Immature natural killer cell (primary cell): ENCODE results near the gene SLC25A10. TPM values are rescaled to one million over a fixed set of nuclear protein-coding genes. Genes with fewer than 3 reads are reported as not detected.
"Not testable (repeated sequence)": the region's sequence is repeated elsewhere in the genome, so short reads cannot be mapped to it uniquely, and the experiment has no call there.

Source experiments
- DNase-seq, 3 donors: peaks; one replicate each; pipeline ENCODE4 v3.0.0; 2022; ENCODE audit warnings: mixed read lengths in 1 of 3
- H3K27ac Mint-ChIP-seq, 6 donors: one replicate each; pipeline ENCODE4 v1.8.0; 2020; ENCODE audit warnings: mixed read lengths in 6 of 6, mild to moderate bottlenecking in 5 of 6, inconsistent platforms in 4 of 6, moderate library complexity in 3 of 6
- H3K27me3 Mint-ChIP-seq, 3 donors: one replicate each; pipeline ENCODE4 v1.8.0; 2020 to 2021; ENCODE audit warnings: low read depth in 3 of 3, mild to moderate bottlenecking in 3 of 3, mixed read lengths in 3 of 3, moderate library complexity in 3 of 3, inconsistent platforms in 1 of 3
- H3K36me3 Mint-ChIP-seq, 3 donors: one replicate each; pipeline ENCODE4 v1.8.0; 2020; ENCODE audit warnings: mixed read lengths in 3 of 3, inconsistent platforms in 2 of 3, mild to moderate bottlenecking in 2 of 3
- H3K4me1 Mint-ChIP-seq, 2 donors: one replicate each; pipeline ENCODE4 v1.8.0; 2020; ENCODE audit warnings: inconsistent platforms in 2 of 2, mild to moderate bottlenecking in 2 of 2, mixed read lengths in 2 of 2, moderate library complexity in 1 of 2
- H3K4me3 Mint-ChIP-seq, 5 donors: one replicate each; pipeline ENCODE4 v1.8.0; 2020; ENCODE audit warnings: mild to moderate bottlenecking in 5 of 5, mixed read lengths in 5 of 5, inconsistent platforms in 3 of 5, moderate library complexity in 3 of 5
- H3K9me3 Mint-ChIP-seq, 6 donors: one replicate each; pipeline ENCODE4 v1.8.0; 2020; ENCODE audit warnings: mild to moderate bottlenecking in 6 of 6, mixed read lengths in 6 of 6, inconsistent platforms in 4 of 6, moderate library complexity in 3 of 6
- polyA plus RNA-seq, 3 donors: library from polyadenylated mRNA; unstranded; fragments of 300-500 nt; fragmentation: Illumina TruSeq; gene quantifications; one replicate each; pipeline ENCODE4 v1.2.3, GENCODE V29; 2021

The SLC25A10 gene
- polyA plus RNA-seq, 3 donors from 2014 or later = 5.6 to 7.5 (median 5.9) TPM

DNA sequence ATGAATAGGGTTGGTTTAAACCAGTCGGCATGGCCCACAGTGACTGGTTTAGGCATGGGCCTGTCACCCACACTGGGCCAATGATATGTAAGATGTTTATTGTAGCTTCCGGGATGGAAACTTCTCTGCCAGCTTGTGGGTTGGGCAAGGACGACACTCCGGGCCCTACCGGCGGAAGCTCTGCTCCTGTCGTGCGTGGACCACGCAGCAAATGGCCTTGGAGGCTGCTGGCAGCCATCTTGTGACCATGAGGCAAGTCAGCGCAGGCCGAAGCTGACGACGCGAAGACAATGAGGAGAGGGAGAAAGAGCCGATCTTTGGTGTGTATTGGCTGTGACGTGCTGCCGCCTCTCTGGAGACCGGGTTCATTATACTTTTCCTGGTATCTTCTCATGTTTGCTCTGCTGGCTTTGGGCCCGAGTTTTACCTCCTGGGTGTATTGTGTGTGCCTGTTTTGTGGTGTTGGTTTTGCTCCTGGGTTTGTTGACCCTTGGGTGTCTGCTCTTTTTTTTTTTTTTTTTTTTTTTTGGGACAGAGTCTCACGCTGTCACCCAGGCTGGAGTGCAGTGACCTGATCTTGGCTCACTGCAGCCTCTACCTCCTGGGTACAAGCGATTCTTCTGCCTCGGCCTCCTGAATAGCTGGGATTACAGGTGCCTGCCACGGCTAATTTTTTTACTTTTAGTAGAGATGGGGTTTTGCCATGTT lies 15.4 kb downstream of the SLC25A10 start:
- H3K4me3 Mint-ChIP-seq = no peak overlapping the region
- H3K4me1 Mint-ChIP-seq = no peaks in the 10 kb centered on the region
- H3K36me3 Mint-ChIP-seq = no peaks in the 10 kb centered on the region
- no peaks in the 10 kb centered on the region for H3K9me3 Mint-ChIP-seq
- DNase-seq = no peak
- H3K27ac Mint-ChIP-seq = no peak overlapping the region
- peaks cover 0 to 2% (median 0%) of the 10 kb centered on the region in 3 donors for H3K27me3 Mint-ChIP-seq

DNA sequence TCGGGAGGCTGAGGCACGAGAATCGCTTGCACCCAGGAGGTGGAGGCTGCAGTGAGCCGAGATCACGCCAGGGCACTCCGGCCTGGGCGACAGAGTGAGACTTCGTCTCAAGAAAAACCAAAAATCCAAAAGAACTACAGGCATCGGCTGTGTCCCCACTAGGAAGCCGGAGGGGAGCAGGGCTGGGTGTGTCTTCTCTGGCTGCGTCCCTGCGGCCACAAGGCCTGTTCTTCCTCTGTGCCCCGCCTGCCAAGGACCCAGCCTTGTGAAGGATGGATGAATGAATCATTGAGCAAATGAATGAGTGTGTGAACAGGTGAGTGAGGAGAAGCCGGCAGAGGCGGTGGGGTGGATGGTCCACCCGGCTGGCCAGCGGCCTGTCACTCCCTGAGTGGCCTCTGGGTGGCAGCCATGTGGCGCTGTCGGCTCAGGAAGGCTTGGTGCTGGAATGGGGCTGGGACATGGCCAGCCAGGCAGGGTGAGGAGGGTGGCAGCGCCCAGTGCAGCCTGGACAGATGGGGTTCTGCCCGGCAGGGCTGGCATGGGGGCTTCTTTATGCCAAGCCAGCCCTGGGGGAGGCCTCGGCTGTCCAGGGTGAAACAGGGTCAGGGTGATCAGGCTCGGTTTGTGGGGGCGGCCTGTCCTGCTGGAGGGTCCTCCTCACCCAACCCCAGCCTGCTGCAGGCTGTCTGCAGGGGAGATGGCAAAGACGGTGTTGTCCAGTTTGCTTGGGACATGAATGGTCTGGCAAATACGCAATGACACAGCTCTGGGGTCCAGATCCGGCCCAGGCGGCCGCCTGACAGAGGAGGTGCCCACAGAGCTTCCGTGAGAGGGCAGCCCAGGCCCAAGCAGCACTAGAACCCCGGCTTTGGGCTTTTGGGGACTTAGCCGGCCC lies 21.7 kb downstream of the SLC25A10 start:
- H3K9me3 Mint-ChIP-seq = no peaks in the 10 kb centered on the region
- peaks cover 0 to 2% (median 0%) of the 10 kb centered on the region in 3 donors for H3K27me3 Mint-ChIP-seq
- H3K4me3 Mint-ChIP-seq = no peak overlapping the region
- H3K4me1 Mint-ChIP-seq = peaks cover 0 to 2% of the 10 kb centered on the region in 2 donors
- H3K27ac Mint-ChIP-seq = no peak overlapping the region
- peak; percentile 38 to 52 (median 42) for DNase-seq
- H3K36me3 Mint-ChIP-seq = no peaks in the 10 kb centered on the region

DNA sequence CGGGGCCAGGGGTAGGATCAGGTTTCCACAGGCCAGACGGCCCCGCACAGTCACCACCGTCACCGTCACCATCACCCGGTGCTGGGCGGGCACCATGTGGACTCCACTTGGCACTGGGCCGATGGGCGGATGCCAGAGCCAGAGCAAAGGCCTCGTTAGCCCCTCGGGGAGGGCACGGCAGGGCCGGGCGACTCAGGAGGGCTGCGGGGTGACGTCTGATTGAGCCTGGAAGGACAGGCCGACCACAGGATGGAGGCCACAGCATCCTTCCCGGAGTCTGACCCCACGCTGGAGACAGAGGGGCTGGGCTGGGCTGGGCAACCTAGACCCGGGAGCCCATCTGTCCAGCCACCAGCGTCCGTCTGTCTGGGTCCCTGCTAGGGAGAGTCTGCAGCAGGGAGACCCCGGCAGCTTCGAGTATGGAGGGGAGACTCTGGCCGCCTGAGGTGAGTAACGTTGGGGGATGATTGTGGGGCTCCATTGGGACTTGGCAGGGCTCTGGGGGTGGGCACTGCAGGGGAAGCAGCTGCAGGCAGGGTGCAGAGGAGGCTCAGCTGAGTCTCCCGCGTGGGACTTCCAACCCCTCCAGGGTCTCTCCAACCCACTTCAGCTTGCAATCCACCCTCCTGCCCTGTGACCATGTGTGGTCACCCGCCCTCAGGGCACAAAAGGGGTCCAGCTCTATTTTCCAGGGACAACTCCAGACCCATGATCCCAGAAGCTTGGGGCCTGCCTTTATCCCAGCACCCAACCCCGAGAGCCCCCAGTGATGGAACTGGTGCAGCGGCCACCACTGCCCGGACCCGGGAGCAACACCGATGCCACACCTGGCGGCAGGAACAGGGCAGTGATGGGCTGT lies 22.6 kb downstream of the SLC25A10 start:
- Mint-ChIP-seq H3K27ac (no peak overlapping the region), H3K27me3 (peaks cover 0 to 5% (median 0%) of the 10 kb centered on the region in 3 donors)

DNA sequence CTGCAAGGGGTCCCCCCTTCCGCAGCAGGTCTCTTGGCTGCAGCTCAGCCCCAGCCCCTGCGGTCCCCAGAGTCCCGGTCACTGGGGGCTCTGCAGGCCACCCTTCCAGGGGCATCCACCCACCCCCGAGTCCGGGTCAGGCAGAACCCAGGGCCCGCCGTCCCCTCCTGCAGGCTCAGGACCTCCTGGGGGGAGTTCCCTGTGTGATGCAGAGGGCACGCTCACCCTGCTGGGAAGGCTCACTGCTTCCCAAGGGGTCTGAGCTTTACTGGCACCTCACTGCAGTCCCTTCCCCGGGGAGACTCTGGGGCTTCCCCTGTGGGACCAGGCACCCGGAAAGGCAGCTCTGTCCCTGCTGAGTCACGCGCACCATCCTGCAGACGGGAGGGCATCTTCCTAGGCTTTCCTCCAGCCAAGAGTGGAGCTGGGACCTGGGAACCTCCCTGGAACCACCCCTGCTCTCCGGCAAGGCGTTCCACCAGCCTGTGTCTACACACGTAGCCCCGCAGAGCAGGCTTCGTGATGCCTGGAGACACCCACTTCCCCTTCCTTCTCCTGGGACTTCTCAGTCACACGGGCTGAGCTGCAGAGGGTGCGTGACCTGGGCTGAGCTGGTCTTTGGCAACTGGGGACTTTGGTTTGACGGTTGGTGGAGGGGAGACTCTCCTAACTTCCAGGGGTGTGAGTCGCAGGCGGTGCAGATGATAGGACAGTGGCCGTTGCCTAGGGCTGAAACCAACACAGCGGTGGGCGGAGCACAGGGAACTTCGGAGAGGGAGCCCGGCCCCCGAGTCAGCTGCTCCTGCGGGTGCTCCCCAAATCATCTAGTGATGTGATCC lies 23.4 kb downstream of the SLC25A10 start:
- no peaks in the 10 kb centered on the region for H3K36me3 Mint-ChIP-seq
- H3K27me3 Mint-ChIP-seq = peaks cover 0 to 5% (median 0%) of the 10 kb centered on the region in 3 donors
- H3K4me1 Mint-ChIP-seq = peaks cover 0 to 2% of the 10 kb centered on the region in 2 donors
- H3K9me3 Mint-ChIP-seq = no peaks in the 10 kb centered on the region
- no peak for DNase-seq
- H3K27ac Mint-ChIP-seq = no peak overlapping the region
- H3K4me3 Mint-ChIP-seq = peak overlapping the region in 1 of 5 donors; percentile 57

More for the DNA sequence above, 22.6 kb downstream of the SLC25A10 start:
- Mint-ChIP-seq H3K4me3 (no peak overlapping the region), H3K36me3 (no peaks in the 10 kb centered on the region), H3K9me3 (no peaks in the 10 kb centered on the region), H3K4me1 (peaks cover 0 to 2% of the 10 kb centered on the region in 2 donors)
- no peak for DNase-seq

DNA sequence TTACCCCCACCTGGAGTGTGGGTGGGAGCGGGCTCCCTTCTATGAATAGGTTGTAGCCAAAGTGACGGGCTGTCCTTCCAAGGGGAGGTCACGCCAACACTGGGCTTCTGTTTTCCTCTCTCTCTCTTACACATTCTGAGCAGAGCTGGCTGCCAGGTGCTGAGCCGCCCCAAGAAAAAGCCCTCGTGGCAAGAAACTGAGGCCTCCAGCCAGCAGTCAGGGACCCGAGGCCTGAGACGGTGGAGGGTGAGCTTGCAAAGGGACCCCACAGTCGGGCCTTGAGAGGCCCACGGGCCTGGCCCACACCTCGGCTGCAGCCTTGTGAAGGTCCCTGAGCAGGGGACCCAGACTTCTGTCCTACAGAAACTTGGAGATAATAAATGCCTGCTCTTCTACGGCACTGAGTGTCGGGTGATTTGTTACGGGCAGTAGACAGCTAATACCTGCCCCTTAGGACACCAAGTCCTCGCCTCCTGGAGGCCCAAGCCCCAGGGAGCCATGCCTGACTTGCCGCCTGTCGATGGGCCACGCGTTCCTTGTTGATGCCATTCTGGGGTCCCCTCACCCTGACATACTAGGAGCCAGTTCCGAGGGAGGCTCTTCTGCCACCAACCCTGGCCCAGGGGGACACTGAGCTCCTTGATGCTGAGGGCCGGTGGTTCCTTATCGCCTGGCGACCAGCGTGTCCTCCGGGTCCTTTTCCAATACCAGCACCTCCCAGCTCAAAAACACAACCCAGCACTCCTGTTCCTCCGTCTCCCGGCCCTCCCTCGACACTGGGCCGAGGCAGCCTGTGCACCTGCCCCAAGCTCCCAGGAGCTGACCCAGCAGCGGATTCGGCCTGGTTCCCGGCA lies 26.1 kb downstream of the SLC25A10 start:
- H3K36me3 Mint-ChIP-seq = no peaks in the 10 kb centered on the region
- H3K27me3 Mint-ChIP-seq = peaks cover 0 to 5% (median 2%) of the 10 kb centered on the region in 3 donors
- H3K4me3 Mint-ChIP-seq = no peak overlapping the region
- no peak overlapping the region for H3K27ac Mint-ChIP-seq
- H3K4me1 Mint-ChIP-seq = peaks cover 0 to 4% of the 10 kb centered on the region in 2 donors
- DNase-seq = no peak
- H3K9me3 Mint-ChIP-seq = no peaks in the 10 kb centered on the region

DNA sequence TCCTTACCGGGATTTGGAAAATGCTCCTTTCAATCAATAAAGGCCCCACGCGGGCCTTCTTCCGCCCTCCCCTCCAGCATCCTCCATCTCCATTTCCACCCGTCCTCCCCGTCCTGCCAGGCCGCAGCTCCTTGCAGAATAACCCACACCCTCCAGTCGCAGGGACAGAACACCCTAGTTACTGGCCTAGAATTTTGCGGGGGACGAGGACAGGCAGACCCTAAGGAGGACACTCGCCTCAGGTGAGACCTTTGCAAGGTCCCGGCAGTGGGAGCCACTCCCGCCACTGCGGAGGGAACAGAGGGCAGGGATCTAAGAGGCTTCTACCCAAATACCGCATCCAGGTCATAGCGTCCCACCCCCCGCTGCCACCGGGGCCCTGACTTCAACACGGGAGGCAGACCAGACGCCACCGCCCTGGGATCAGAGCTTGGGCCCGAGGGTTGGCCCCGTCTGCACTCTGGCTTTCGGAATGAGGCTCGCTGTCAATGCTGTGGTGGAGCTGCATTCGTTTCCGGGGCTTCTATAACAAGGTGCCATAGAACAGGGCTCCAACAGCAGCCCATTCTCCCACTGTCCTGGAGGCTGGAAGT lies 26.8 kb downstream of the SLC25A10 start:
- Mint-ChIP-seq H3K36me3 (no peaks in the 10 kb centered on the region), H3K4me3 (no peak overlapping the region), H3K9me3 (no peaks in the 10 kb centered on the region), H3K4me1 (peaks cover 0 to 4% of the 10 kb centered on the region in 2 donors), H3K27ac (no peak overlapping the region), H3K27me3 (peaks cover 0 to 4% (median 2%) of the 10 kb centered on the region in 3 donors)
- DNase-seq = no peak

DNA sequence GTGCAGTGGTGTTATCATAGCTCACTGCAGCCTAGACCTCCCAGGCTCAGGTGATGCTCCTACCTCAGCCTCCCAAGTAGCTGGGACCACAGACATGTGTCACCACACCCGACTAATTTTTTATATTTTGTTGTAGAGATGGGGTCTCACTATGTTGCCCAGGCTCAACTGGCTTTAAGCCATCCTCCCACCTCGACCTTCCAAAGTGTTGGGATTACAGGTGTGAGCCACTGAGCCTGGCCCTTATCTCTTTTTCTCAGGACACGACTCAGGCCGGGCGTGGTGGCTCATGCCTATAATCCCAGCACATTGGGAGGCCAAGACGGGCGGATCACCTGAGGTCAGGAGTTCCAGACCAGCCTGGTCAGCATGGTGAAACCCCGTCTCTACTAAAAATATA lies 27.5 kb downstream of the SLC25A10 start:
- not testable (repeated sequence) for H3K27ac Mint-ChIP-seq, H3K27me3 Mint-ChIP-seq, H3K4me3 Mint-ChIP-seq, H3K4me1 Mint-ChIP-seq, H3K36me3 Mint-ChIP-seq, H3K9me3 Mint-ChIP-seq, DNase-seq

DNA sequence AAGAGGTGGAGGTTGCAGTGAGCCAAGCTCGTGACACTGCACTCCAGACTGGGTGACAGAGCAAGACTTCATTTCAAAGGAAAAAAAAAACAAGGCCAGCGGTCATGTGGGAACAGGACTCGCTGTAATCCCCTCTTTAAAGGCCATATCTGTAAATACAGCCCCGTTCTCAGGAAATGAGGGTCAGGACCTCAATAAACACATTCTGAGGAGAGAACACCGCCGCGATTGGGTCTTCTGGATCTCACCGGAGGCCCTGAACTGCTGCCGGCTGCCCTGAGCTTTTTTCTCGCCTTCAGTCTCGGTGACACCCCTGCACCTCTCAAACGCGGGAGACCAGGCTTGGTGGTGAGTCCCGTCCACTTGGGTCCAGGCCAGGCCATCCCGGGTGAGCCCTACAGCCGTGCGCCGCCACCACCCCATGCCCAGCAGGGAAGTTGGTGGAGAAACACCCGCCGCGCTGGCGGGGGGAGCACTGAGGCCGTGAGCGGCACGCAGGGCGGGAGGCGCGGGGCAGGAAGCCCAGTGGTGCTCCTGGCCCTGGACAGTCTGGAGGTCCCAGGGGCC lies 28.4 kb downstream of the SLC25A10 start:
- Mint-ChIP-seq H3K4me3 (no peak overlapping the region), H3K27me3 (peaks cover 0 to 4% (median 2%) of the 10 kb centered on the region in 3 donors), H3K36me3 (no peaks in the 10 kb centered on the region), H3K27ac (no peak overlapping the region), H3K4me1 (peaks cover 0 to 4% of the 10 kb centered on the region in 2 donors), H3K9me3 (no peaks in the 10 kb centered on the region)
- DNase-seq = no peak

DNA sequence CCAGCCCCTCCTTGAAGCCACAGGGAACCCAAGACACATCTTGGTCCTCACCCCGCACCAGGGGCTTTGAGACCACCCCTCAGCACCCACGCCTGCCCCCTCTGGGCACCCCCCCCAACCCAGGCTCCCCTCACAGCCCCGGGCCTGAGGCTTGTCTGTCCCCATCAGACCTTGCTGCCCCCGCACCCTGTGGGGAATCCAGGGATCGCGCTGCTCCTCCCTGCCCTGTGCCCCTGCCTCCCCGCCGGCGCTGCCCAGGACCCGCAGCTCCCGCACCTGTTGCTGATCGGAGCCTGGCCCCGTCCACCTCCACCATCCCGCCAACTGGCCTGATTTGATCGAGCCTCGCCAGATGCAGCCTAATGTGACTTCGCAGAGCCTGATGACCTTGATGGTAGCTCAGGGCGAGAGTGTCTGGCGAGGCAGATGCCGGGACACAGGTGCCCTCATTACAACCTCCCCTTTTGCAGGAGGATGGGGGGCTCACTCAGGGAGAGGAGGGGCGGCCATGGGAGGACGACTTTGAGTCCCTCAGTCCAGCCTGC lies 29.0 kb downstream of the SLC25A10 start:
- Mint-ChIP-seq H3K27me3 (peaks cover 0 to 4% (median 2%) of the 10 kb centered on the region in 3 donors), H3K4me3 (no peak overlapping the region), H3K4me1 (peaks cover 0 to 2% of the 10 kb centered on the region in 2 donors), H3K36me3 (no peaks in the 10 kb centered on the region), H3K9me3 (no peaks in the 10 kb centered on the region), H3K27ac (no peak overlapping the region)
- no peak for DNase-seq

DNA sequence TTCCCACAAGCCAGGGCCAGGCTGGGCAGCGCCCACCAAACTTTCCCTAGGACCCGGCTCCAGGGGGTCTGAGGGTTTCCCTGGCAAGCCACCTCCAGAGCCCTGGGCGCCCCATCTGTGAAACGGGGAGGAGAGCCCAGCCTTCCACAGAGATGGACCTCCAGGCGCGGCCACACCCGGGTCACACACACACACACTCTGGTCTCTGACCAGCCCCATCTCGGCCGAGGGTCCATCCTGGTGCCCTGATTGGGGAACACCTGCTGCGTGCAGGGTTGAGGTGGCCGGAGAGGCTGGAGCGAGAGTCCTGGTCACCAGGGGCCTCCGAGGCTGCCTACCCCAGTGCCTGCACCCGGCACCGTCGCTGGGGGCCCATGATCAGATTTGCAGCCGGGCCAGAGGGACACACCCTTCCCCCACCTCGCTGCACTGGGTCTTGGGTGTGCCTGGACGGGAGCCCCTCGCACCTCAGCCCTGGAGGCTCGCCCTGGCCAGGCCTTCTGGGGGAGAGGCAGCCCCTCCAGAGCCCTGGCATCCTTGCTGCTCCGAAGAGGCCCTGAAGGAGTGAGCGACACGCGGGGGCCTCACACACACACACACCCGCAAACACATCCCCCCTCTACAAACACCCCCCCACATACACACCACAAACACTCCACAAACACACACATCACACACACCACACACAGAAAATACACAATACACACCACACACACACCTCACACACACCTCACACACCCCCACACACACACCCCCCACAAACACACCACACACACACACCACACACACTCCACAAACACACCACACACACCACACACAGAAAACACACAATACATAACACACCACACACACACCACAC lies 29.7 kb downstream of the SLC25A10 start:
- Mint-ChIP-seq H3K27me3 (peaks cover 0 to 4% (median 2%) of the 10 kb centered on the region in 3 donors), H3K36me3 (no peaks in the 10 kb centered on the region), H3K4me1 (peaks cover 0 to 2% of the 10 kb centered on the region in 2 donors), H3K9me3 (no peaks in the 10 kb centered on the region), H3K27ac (peak overlapping the region in 1 of 6 donors; percentile 60), H3K4me3 (peak overlapping the region in 1 of 5 donors; percentile 25)
- no peak for DNase-seq
